Osteoblast (primary cell): Measurements from ENCODE around the gene GNAL. TPM values are rescaled to one million over a fixed set of nuclear protein-coding genes. Genes with fewer than 3 reads are reported as not detected.
"Not testable (repeated sequence)": the region's sequence is repeated elsewhere in the genome, so short reads cannot be mapped to it uniquely, and the experiment has no call there.

ENCODE experiments used
- DNase-seq: peaks from one replicate; pipeline ENCODE4 v3.0.0; 2011; ENCODE audit warnings: low spot score, mixed read lengths; ENCODE audit not compliant: insufficient read length; ENCODE audit errors: missing footprints
- H2AFZ ChIP-seq: 2 replicates; pipeline ENCODE4 v1.6.0; 2011; ENCODE audit warnings: mild to moderate bottlenecking, low read length
- H3K27ac ChIP-seq: 2 replicates; pipeline ENCODE4 v1.5.1; 2011; ENCODE audit warnings: mild to moderate bottlenecking, low read depth, low read length, moderate library complexity
- H3K27me3 ChIP-seq: 2 replicates; pipeline ENCODE4 v1.6.0; 2012; ENCODE audit warnings: mild to moderate bottlenecking, control low read depth, inconsistent platforms, low read length, moderate library complexity; ENCODE audit not compliant: insufficient read depth
- H3K36me3 ChIP-seq: 2 replicates; pipeline ENCODE4 v1.5.1; 2011; ENCODE audit warnings: mild to moderate bottlenecking, low read length, control low read depth, moderate library complexity; ENCODE audit not compliant: insufficient read depth
- H3K4me1 ChIP-seq: 2 replicates; pipeline ENCODE4 v1.5.1; 2011; ENCODE audit warnings: mild to moderate bottlenecking, low read length, control low read depth, moderate library complexity; ENCODE audit not compliant: insufficient read depth
- H3K4me2 ChIP-seq: 2 replicates; pipeline ENCODE4 v1.6.0; 2011; ENCODE audit warnings: mild to moderate bottlenecking, low read length; ENCODE audit not compliant: insufficient read depth
- H3K4me3 ChIP-seq: fragments of 200-600 bp; sonication (generic); 3 replicates; pipeline ENCODE4 v1.5.1; 2012; ENCODE audit warnings: mild to moderate bottlenecking, low read length, inconsistent platforms; ENCODE audit not compliant: insufficient read depth
- H3K79me2 ChIP-seq: 2 replicates; pipeline ENCODE4 v1.6.0; 2012; ENCODE audit warnings: mild to moderate bottlenecking, low read length, control low read depth, inconsistent platforms; ENCODE audit not compliant: insufficient read depth
- H3K9me3 ChIP-seq: 2 replicates; pipeline ENCODE4 v1.5.1; 2011; ENCODE audit warnings: low read depth, low read length, control low read depth
- H4K20me1 ChIP-seq: 2 replicates; pipeline ENCODE4 v1.6.0; 2012; ENCODE audit warnings: mild to moderate bottlenecking, low read length, control low read depth; ENCODE audit not compliant: insufficient read depth
- CTCF ChIP-seq: IDR thresholded peaks from 2 replicates; pipeline ENCODE4 v1.5.1; 2011; ENCODE audit warnings: mild to moderate bottlenecking, low read depth, low read length, moderate library complexity; ENCODE audit errors: extremely low read depth
- total RNA-seq: library from RNA; depleted of rRNA; stranded (reverse); fragments of >200 nt; gene quantifications from 2 replicates; pipeline ENCODE4 v1.2.3, GENCODE V29; 2012

The GNAL gene
- total RNA-seq, 1 donor = 0.72 TPM

- H2AFZ ChIP-seq = no peak overlapping the region
- no peaks in the 10 kb centered on the region for H3K4me1 ChIP-seq
- H3K36me3 ChIP-seq = peaks cover 38% of the 10 kb centered on the region
- no peaks in the 10 kb centered on the region for H4K20me1 ChIP-seq
- TF ChIP-seq CTCF = no peak
- H3K27me3 ChIP-seq = no peaks in the 10 kb centered on the region
- H3K79me2 ChIP-seq = no peaks in the 10 kb centered on the region
- no peak for DNase-seq
- H3K27ac ChIP-seq = no peak overlapping the region
- H3K4me2 ChIP-seq = no peak overlapping the region
- H3K9me3 ChIP-seq = no peaks in the 10 kb centered on the region
- H3K4me3 ChIP-seq = no peak overlapping the region
Observed at GRCh38 chr18:11887328-11888128, 198.5 kb downstream of the GNAL start.

GRCh38 chr18:11888726-11889125 lies 199.7 kb downstream of the GNAL start:
- Histone ChIP-seq H3K9me3 (no peaks in the 10 kb centered on the region), H4K20me1 (no peaks in the 10 kb centered on the region), H3K27ac (no peak overlapping the region), H3K4me2 (no peak overlapping the region), H3K4me1 (no peaks in the 10 kb centered on the region), H3K27me3 (no peaks in the 10 kb centered on the region), H2AFZ (no peak overlapping the region), H3K4me3 (no peak overlapping the region), H3K36me3 (peaks cover 50% of the 10 kb centered on the region), H3K79me2 (no peaks in the 10 kb centered on the region)
- DNase-seq = no peak
- TF ChIP-seq CTCF = no peak

GRCh38 chr18:11889284-11889683 lies 200.2 kb downstream of the GNAL start:
- no peaks in the 10 kb centered on the region for H3K4me1 ChIP-seq
- no peaks in the 10 kb centered on the region for H3K9me3 ChIP-seq
- H3K79me2 ChIP-seq = no peaks in the 10 kb centered on the region
- no peak overlapping the region for H2AFZ ChIP-seq
- no peak for DNase-seq
- no peak overlapping the region for H3K4me2 ChIP-seq
- no peak overlapping the region for H3K27ac ChIP-seq
- no peaks in the 10 kb centered on the region for H4K20me1 ChIP-seq
- no peak overlapping the region for H3K4me3 ChIP-seq
- no peaks in the 10 kb centered on the region for H3K27me3 ChIP-seq
- no peak for TF ChIP-seq CTCF
- peaks cover 45% of the 10 kb centered on the region for H3K36me3 ChIP-seq

GRCh38 chr18:11891737-11892136 lies 202.7 kb downstream of the GNAL start:
- DNase-seq = no peak
- no peak overlapping the region for H2AFZ ChIP-seq
- H3K4me1 ChIP-seq = no peaks in the 10 kb centered on the region
- H3K79me2 ChIP-seq = no peaks in the 10 kb centered on the region
- H3K36me3 ChIP-seq = peaks cover 37% of the 10 kb centered on the region
- no peak overlapping the region for H3K4me3 ChIP-seq
- H3K9me3 ChIP-seq = no peaks in the 10 kb centered on the region
- no peak overlapping the region for H3K4me2 ChIP-seq
- H4K20me1 ChIP-seq = no peaks in the 10 kb centered on the region
- TF ChIP-seq CTCF = no peak
- no peak overlapping the region for H3K27ac ChIP-seq
- no peaks in the 10 kb centered on the region for H3K27me3 ChIP-seq

GRCh38 chr18:11892438-11892837 lies 203.4 kb downstream of the GNAL start:
- H3K4me1 ChIP-seq, H3K79me2 ChIP-seq, H3K4me2 ChIP-seq, H3K27me3 ChIP-seq, H4K20me1 ChIP-seq, H3K27ac ChIP-seq, DNase-seq, H3K9me3 ChIP-seq, H2AFZ ChIP-seq, H3K4me3 ChIP-seq: not testable (repeated sequence)
- peaks cover 37% of the 10 kb centered on the region for H3K36me3 ChIP-seq
